Duodenal mucosa (tissue), 2 donors: ENCODE data around the gene CNGA2.

Experiments used
- H3K27ac ChIP-seq: one replicate; pipeline ENCODE4 v1.7.0; 2013; ENCODE audit warnings: low read depth, low read length
- H3K27me3 ChIP-seq, 2 donors: one replicate each; pipeline ENCODE4 v1.7.0; 2013; ENCODE audit warnings: low read length in 2 of 2, control low read depth in 1 of 2; ENCODE audit not compliant: insufficient read depth in 2 of 2, control insufficient read depth in 1 of 2
- H3K36me3 ChIP-seq, 2 donors: one replicate each; pipeline ENCODE4 v1.7.0; 2013; ENCODE audit warnings: low read length in 2 of 2, control low read depth in 1 of 2; ENCODE audit not compliant: insufficient read depth in 2 of 2, control insufficient read depth in 1 of 2
- H3K4me1 ChIP-seq, 2 donors: one replicate each; pipeline ENCODE4 v1.7.0; 2013; ENCODE audit warnings: low read length in 2 of 2, control low read depth in 1 of 2; ENCODE audit not compliant: insufficient read depth in 2 of 2, control insufficient read depth in 1 of 2
- H3K4me3 ChIP-seq, 2 donors: one replicate each; pipeline ENCODE4 v1.7.0; 2013; ENCODE audit warnings: low read length in 2 of 2, low read depth in 1 of 2
- H3K9ac ChIP-seq, 2 donors: one replicate each; pipeline ENCODE4 v1.7.0; 2013; ENCODE audit warnings: low read length in 2 of 2, low read depth in 1 of 2
- H3K9me3 ChIP-seq, 2 donors: one replicate each; pipeline ENCODE4 v1.7.0; 2013; ENCODE audit warnings: low read length in 2 of 2, control low read depth in 1 of 2; ENCODE audit not compliant: control insufficient read depth in 1 of 2

Gene CNGA2

DNA sequence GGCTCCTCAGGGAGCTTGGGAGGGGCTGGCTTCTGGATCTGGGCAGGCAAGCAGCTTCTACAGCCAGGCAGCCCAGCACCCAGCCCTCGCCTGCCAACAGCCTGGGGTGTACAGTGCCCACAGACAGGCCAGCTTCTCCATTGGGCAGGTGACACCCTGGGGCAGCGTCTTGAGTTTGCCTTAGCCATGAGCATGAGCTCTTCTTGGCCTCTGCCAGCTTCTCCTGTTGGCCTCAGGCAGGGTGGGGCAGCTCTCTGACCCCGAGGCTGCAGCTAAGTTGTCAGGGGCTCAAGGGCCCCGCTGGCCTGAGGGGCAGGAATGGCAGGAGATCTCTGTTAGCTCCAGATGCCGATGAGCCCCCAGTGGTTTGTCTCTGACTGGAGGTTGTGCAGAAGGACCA is 7.8 kb upstream of the CNGA2 start:
- Histone ChIP-seq H3K4me3 (no peak overlapping the region), H3K36me3 (no peaks in the 10 kb centered on the region), H3K27ac (no peak overlapping the region), H3K27me3 (no peaks in the 10 kb centered on the region), H3K9ac (no peak overlapping the region), H3K9me3 (no peaks in the 10 kb centered on the region), H3K4me1 (no peaks in the 10 kb centered on the region)

- H3K4me3 ChIP-seq, result no peak overlapping the region
- H3K9me3 ChIP-seq, result no peaks in the 10 kb centered on the region
- H3K27ac ChIP-seq, result no peak overlapping the region
- H3K36me3 ChIP-seq, result no peaks in the 10 kb centered on the region
- no peak overlapping the region for H3K9ac ChIP-seq
- H3K27me3 ChIP-seq, result no peaks in the 10 kb centered on the region
- no peaks in the 10 kb centered on the region for H3K4me1 ChIP-seq
Observed at GRCh38 chrX:151727346-151727745, 7.2 kb upstream of the CNGA2 start.

- H3K9ac ChIP-seq, result no peak overlapping the region
- H3K9me3 ChIP-seq, result no peaks in the 10 kb centered on the region
- no peaks in the 10 kb centered on the region for H3K4me1 ChIP-seq
- no peaks in the 10 kb centered on the region for H3K27me3 ChIP-seq
- no peaks in the 10 kb centered on the region for H3K36me3 ChIP-seq
- no peak overlapping the region for H3K4me3 ChIP-seq
- H3K27ac ChIP-seq, result no peak overlapping the region
Observed at GRCh38 chrX:151729056-151729725, 5.4 kb upstream of the CNGA2 start.

DNA sequence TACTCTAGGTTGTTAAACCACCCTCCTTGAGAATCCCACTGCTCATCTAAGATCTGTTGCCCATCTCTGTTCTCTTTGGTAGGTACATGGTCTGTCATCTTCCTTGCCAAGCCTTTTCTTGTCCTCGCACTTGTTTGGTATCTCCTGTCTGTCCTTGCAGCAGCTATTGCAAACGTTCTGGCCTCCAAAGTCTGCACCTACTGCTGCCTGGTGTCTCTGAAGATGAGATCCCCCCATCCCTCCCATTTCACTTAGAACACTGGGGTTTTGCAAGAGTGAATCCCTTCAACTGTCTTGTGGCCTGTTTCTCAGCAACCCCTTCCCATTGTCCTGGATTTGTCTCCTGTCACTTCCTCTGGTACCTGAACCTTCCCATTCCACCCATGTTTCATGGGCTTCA is 673 bp downstream of the CNGA2 start:
- no peak overlapping the region for H3K27ac ChIP-seq
- no peak overlapping the region for H3K4me3 ChIP-seq
- no peaks in the 10 kb centered on the region for H3K9me3 ChIP-seq
- no peaks in the 10 kb centered on the region for H3K27me3 ChIP-seq
- H3K9ac ChIP-seq, result no peak overlapping the region
- no peaks in the 10 kb centered on the region for H3K4me1 ChIP-seq
- no peaks in the 10 kb centered on the region for H3K36me3 ChIP-seq

DNA sequence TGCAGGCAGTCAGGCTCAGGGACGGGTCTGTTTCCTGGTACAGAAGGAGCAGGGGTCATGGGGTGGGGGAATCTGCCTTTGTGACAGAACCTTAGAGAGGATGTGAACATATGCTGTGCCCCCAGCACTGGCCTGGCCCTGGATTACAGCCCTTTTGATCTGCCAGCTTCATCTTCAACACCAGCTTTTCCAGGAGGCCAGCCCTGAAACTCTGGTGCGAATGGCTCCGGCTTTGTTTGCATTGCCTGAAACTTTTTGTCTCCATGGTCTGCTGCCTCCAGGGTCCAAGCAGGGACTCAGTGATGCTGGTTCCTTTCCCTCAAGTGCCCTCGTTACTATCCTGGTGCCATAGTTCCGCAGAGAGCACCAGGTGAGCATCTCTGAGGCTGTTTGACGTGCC is 2.1 kb downstream of the CNGA2 start:
- Histone ChIP-seq H3K4me1 (no peaks in the 10 kb centered on the region), H3K27ac (no peak overlapping the region), H3K36me3 (no peaks in the 10 kb centered on the region), H3K4me3 (no peak overlapping the region), H3K27me3 (no peaks in the 10 kb centered on the region), H3K9me3 (no peaks in the 10 kb centered on the region), H3K9ac (no peak overlapping the region)

DNA sequence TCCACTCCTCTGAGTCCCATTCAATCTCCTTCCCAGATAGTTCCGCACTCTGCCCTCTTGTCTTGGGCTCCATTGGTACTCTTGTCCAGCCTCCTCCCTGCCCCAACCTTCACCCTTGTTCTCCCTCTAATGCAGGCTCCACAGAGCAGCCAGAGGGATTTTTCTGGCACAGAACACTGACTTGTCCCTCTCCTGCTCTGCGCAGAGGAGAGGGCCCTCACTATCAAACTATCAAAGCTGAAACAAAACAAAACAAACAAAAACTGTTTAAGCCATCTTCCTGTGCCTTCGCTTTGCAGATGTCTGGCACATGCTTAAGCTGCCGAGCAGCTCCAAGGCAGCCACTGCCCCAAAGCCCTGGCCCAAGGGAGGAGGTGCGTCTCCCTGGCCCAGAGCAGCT is 2.9 kb downstream of the CNGA2 start:
- H3K9me3 ChIP-seq, result no peaks in the 10 kb centered on the region
- H3K27me3 ChIP-seq, result no peaks in the 10 kb centered on the region
- no peak overlapping the region for H3K27ac ChIP-seq
- H3K4me1 ChIP-seq, result no peaks in the 10 kb centered on the region
- no peaks in the 10 kb centered on the region for H3K36me3 ChIP-seq
- H3K4me3 ChIP-seq, result no peak overlapping the region
- H3K9ac ChIP-seq, result no peak overlapping the region

DNA sequence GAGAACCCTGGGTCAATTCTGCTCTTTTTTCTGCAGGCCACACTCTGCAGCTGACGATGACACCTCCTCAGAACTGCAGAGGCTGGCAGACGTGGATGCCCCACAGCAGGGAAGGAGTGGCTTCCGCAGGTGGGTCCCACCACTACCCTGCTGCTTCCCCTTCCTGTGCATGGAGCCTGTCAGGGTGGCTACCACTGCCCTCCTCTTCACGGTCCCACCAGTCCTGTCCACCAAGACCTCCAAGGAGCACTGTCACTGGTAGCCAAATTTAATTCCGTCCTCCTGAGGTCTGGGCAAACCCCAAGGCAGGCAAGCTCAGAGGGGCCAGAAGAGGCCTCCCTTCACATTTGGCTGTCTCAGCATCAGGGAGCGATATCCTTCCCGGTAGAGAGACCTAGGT is 4.2 kb downstream of the CNGA2 start:
- H3K4me3 ChIP-seq, result no peak overlapping the region
- H3K9me3 ChIP-seq, result no peaks in the 10 kb centered on the region
- H3K4me1 ChIP-seq, result no peaks in the 10 kb centered on the region
- no peak overlapping the region for H3K27ac ChIP-seq
- no peaks in the 10 kb centered on the region for H3K36me3 ChIP-seq
- H3K27me3 ChIP-seq, result no peaks in the 10 kb centered on the region
- no peak overlapping the region for H3K9ac ChIP-seq

GRCh38 chrX:151741606-151742005 is 7.1 kb downstream of the CNGA2 start:
- H3K4me1 ChIP-seq, result no peaks in the 10 kb centered on the region
- H3K9ac ChIP-seq, result no peak overlapping the region
- H3K27me3 ChIP-seq, result no peaks in the 10 kb centered on the region
- no peak overlapping the region for H3K27ac ChIP-seq
- no peak overlapping the region for H3K4me3 ChIP-seq
- H3K36me3 ChIP-seq, result no peaks in the 10 kb centered on the region
- H3K9me3 ChIP-seq, result no peaks in the 10 kb centered on the region

GRCh38 chrX:151742311-151742710 is 7.8 kb downstream of the CNGA2 start:
- no peak overlapping the region for H3K9ac ChIP-seq
- no peaks in the 10 kb centered on the region for H3K9me3 ChIP-seq
- no peaks in the 10 kb centered on the region for H3K36me3 ChIP-seq
- no peak overlapping the region for H3K27ac ChIP-seq
- H3K4me1 ChIP-seq, result no peaks in the 10 kb centered on the region
- H3K4me3 ChIP-seq, result no peak overlapping the region
- no peaks in the 10 kb centered on the region for H3K27me3 ChIP-seq

DNA sequence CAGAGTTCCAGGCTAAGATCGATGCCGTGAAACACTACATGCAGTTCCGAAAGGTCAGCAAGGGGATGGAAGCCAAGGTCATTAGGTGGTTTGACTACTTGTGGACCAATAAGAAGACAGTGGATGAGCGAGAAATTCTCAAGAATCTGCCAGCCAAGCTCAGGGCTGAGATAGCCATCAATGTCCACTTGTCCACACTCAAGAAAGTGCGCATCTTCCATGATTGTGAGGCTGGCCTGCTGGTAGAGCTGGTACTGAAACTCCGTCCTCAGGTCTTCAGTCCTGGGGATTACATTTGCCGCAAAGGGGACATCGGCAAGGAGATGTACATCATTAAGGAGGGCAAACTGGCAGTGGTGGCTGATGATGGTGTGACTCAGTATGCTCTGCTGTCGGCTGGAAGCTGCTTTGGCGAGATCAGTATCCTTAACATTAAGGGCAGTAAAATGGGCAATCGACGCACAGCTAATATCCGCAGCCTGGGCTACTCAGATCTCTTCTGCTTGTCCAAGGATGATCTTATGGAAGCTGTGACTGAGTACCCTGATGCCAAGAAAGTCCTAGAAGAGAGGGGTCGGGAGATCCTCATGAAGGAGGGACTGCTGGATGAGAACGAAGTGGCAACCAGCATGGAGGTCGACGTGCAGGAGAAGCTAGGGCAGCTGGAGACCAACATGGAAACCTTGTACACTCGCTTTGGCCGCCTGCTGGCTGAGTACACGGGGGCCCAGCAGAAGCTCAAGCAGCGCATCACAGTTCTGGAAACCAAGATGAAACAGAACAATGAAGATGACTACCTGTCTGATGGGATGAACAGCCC is 9.3 kb downstream of the CNGA2 start:
- H3K9ac ChIP-seq, result no peak overlapping the region
- no peaks in the 10 kb centered on the region for H3K4me1 ChIP-seq
- H3K4me3 ChIP-seq, result no peak overlapping the region
- no peak overlapping the region for H3K27ac ChIP-seq
- H3K27me3 ChIP-seq, result no peaks in the 10 kb centered on the region
- no peaks in the 10 kb centered on the region for H3K36me3 ChIP-seq
- H3K9me3 ChIP-seq, result no peaks in the 10 kb centered on the region
